ENCODE data around the gene KIF26A. TPM values are rescaled to one million over a fixed set of nuclear protein-coding genes. Genes with fewer than 3 reads are reported as not detected.
"Not testable (repeated sequence)": the region's sequence is repeated elsewhere in the genome, so short reads cannot be mapped to it uniquely, and the experiment has no call there.

The KIF26A gene
- total and polyA plus RNA-seq, 7 donors, result 0.99 to 3.2 (median 1.8) TPM

- WGBS, 3 donors, result 26 to 29% (median 29%) methylated on average over 38 to 41 of the region's 41 CpGs
- peaks cover 0 to 48% (median 22%) of the 10 kb centered on the region in 3 donors for H3K27me3 ChIP-seq (ENCODE audit: insufficient read depth in 3 of 3, low read length in 2 of 3)
- peak overlapping the region; percentile 22 for H3K4me3 ChIP-seq
- DNase-seq (peak; percentile 46), ATAC-seq (no peak)
- no peaks in the 10 kb centered on the region for H3K4me1 ChIP-seq
- TF ChIP-seq CTCF (IDR thresholded peaks at IDR 0.05), result no peak
- H3K27ac ChIP-seq, result no peak overlapping the region
- H3K36me3 ChIP-seq (ENCODE audit: insufficient read depth in 1 of 2, low read depth in 1 of 2), result no peaks in the 10 kb centered on the region
- intact Hi-C loops (cut with DNase I), result no loop called here
- no peaks in the 10 kb centered on the region for H3K9me3 ChIP-seq
These were observed 85.0 kb downstream of the KIF26A start for GRCh38 chr14:104223101-104224041.

- intact Hi-C loops (cut with DNase I), result no loop called here
- no peak for ATAC-seq
- Histone ChIP-seq H3K9me3 (no peaks in the 10 kb centered on the region), H3K4me1 (no peaks in the 10 kb centered on the region), H3K36me3 (ENCODE audit: insufficient read depth in 1 of 2, low read depth in 1 of 2) (no peaks in the 10 kb centered on the region), H3K4me3 (no peak overlapping the region), H3K27me3 (ENCODE audit: insufficient read depth in 3 of 3, low read length in 2 of 3) (peaks cover 0 to 43% (median 19%) of the 10 kb centered on the region in 3 donors), H3K27ac (no peak overlapping the region)
- no peak for TF ChIP-seq CTCF (IDR thresholded peaks at IDR 0.05)
- DNase-seq, result no peak
- WGBS, 3 donors, result 36 to 50% (median 42%) methylated on average over 7 to 8 of the region's 8 CpGs
These were observed 85.7 kb downstream of the KIF26A start for GRCh38 chr14:104224131-104224505.

GRCh38 chr14:104224506-104225277 is 86.3 kb downstream of the KIF26A start:
- no peak overlapping the region for H3K27ac ChIP-seq
- no peak overlapping the region for H3K4me3 ChIP-seq
- no peaks in the 10 kb centered on the region for H3K9me3 ChIP-seq
- 49 to 55% (median 51%) methylated on average over 19 of the region's 19 CpGs for WGBS, 3 donors
- ATAC-seq (no peak), DNase-seq (peak; percentile 28 to 51)
- TF ChIP-seq CTCF (IDR thresholded peaks at IDR 0.05), result peak; percentile 33
- H3K4me1 ChIP-seq, result no peaks in the 10 kb centered on the region
- H3K36me3 ChIP-seq (ENCODE audit: insufficient read depth in 1 of 2, low read depth in 1 of 2), result no peaks in the 10 kb centered on the region
- intact Hi-C loops (cut with DNase I), result no loop called here
- H3K27me3 ChIP-seq (ENCODE audit: insufficient read depth in 3 of 3, low read length in 2 of 3), result peaks cover 0 to 43% (median 19%) of the 10 kb centered on the region in 3 donors

- H3K9me3 ChIP-seq; H3K27ac ChIP-seq; H3K4me3 ChIP-seq; ATAC-seq; H3K36me3 ChIP-seq (ENCODE audit: insufficient read depth in 1 of 2, low read depth in 1 of 2); H3K4me1 ChIP-seq; intact Hi-C loops (cut with DNase I): not testable (repeated sequence)
- WGBS, 3 donors, result 48 to 58% (median 50%) methylated on average over 16 to 23 of the region's 28 CpGs
- DNase-seq, result peak in 1 of 2 donors; percentile 26
- peaks cover 0 to 40% (median 13%) of the 10 kb centered on the region in 3 donors for H3K27me3 ChIP-seq (ENCODE audit: insufficient read depth in 3 of 3, low read length in 2 of 3)
These were observed 87.1 kb downstream of the KIF26A start for GRCh38 chr14:104225278-104226190.

All from psoas muscle (tissue), 8 donors.